Aorta (tissue), 5 donors: ENCODE results near the gene TFRC. TPM values are rescaled to one million over a fixed set of nuclear protein-coding genes. Genes with fewer than 3 reads are reported as not detected.
"Not testable (repeated sequence)": the region's sequence is repeated elsewhere in the genome, so short reads cannot be mapped to it uniquely, and the experiment has no call there.

Source experiments
- ATAC-seq: fragments of 200-7000 bp; cut with Tn5 transposase; one replicate; pipeline ENCODE4 v1.9.1; 2022; ENCODE audit warnings: moderate library complexity; ENCODE audit not compliant: low FRiP score
- DNase-seq, 2 donors: peaks; one replicate each; pipeline ENCODE4 v3.0.0-alpha.2; 2020
- H3K27ac ChIP-seq, 2 donors: one replicate each; pipeline ENCODE4 v1.5.1; 2013; ENCODE audit warnings: low read length in 2 of 2, mild to moderate bottlenecking in 2 of 2, moderate library complexity in 2 of 2, control low read depth in 1 of 2, inconsistent platforms in 1 of 2, low read depth in 1 of 2
- H3K27me3 ChIP-seq, 2 donors: one replicate each; pipeline ENCODE4 v1.6.1; 2013; ENCODE audit warnings: control low read depth in 1 of 2, low read length in 1 of 2, mild to moderate bottlenecking in 1 of 2, moderate library complexity in 1 of 2; ENCODE audit not compliant: insufficient read depth in 2 of 2, control insufficient read depth in 1 of 2
- H3K36me3 ChIP-seq, 2 donors: one replicate each; pipeline ENCODE4 v1.6.1; 2013; ENCODE audit warnings: control low read depth in 1 of 2, low read length in 1 of 2, mild to moderate bottlenecking in 1 of 2; ENCODE audit not compliant: insufficient read depth in 2 of 2, control insufficient read depth in 1 of 2
- H3K4me1 ChIP-seq, 2 donors: one replicate each; pipeline ENCODE4 v1.6.1; 2013; ENCODE audit warnings: low read length in 2 of 2, control low read depth in 1 of 2, mild to moderate bottlenecking in 1 of 2, moderate library complexity in 1 of 2; ENCODE audit not compliant: insufficient read depth in 2 of 2, control insufficient read depth in 1 of 2
- H3K4me3 ChIP-seq, 2 donors: one replicate each; pipeline ENCODE4 v1.5.1; 2013; ENCODE audit warnings: low read length in 2 of 2, control low read depth in 1 of 2, mild to moderate bottlenecking in 1 of 2
- H3K9me3 ChIP-seq: one replicate; pipeline ENCODE4 v1.6.1; 2013; ENCODE audit warnings: mild to moderate bottlenecking, low read length; ENCODE audit not compliant: control insufficient read depth
- WGBS, 2 donors: extraction: QIAGEN DNeasy Blood & Tissue Kit; methylation state at CpG; one replicate each; pipeline ENCODE4 v1.1.7; 2013; 5-methylcytosine and 5-hydroxymethylcytosine counted together
- intact Hi-C, 2 donors: fragments of 100-400 bp; cut with DNase I; formaldehyde crosslinking; loops; one replicate each; pipeline versions ENCODE4 v1.14.2 to v1.15.0; 2022
- polyA plus RNA-seq, 2 donors: library from polyadenylated mRNA; stranded (reverse); fragments of 200-250 nt; gene quantifications; one replicate each; pipeline ENCODE4 v1.2.3, GENCODE V29; 2013
- total RNA-seq, 2 donors: library from RNA; stranded (reverse); fragmentation: NEBNext Ultra II Directional; extraction: Animal tissue kit (Norgen Biotek cat#: 25700); gene quantifications; one replicate each; pipeline ENCODE4 v1.2.1, GENCODE V29; 2021
- donor health status: healthy with polysubstance abuse.
- donor health status: Bipolar disorder and iron deficiency.
- donor health status: DM: no; HTN: no; CAD: no.
- donor health status: DM: no; HTN: no; CAD: no.
- donor health status: DM: yes; HTN: yes; CAD: no.

The TFRC gene
- total and polyA plus RNA-seq, 4 donors: 19.5 to 141 (median 52.7) TPM

- DNase-seq (no peak), ATAC-seq (no peak)
- Histone ChIP-seq H3K4me1 (no peaks in the 10 kb centered on the region), H3K27me3 (no peaks in the 10 kb centered on the region), H3K27ac (no peak overlapping the region), H3K4me3 (no peak overlapping the region), H3K36me3 (peaks cover 3 to 8% of the 10 kb centered on the region in 2 donors), H3K9me3 (no peaks in the 10 kb centered on the region)
- WGBS, 2 donors: 98 to 100% methylated on average over 1 of the region's 1 CpG
- intact Hi-C loops: loop anchor here (2.0 to 5.0 kb wide), 2 partner anchors 124 to 125 kb away; no protein-coding TSS in a partner anchor
Observed at GRCh38 chr3:196072313-196072712, 9.6 kb downstream of the TFRC start.

- H3K4me3 ChIP-seq, H3K27me3 ChIP-seq, intact Hi-C loops, ATAC-seq, H3K27ac ChIP-seq, H3K9me3 ChIP-seq, H3K4me1 ChIP-seq, DNase-seq, H3K36me3 ChIP-seq: not testable (repeated sequence)
- 94 to 100% methylated on average over 3 to 4 of the region's 4 CpGs for WGBS, 2 donors
Observed at GRCh38 chr3:196068812-196069211, 13.1 kb downstream of the TFRC start.

GRCh38 chr3:196067439-196067838 is 14.5 kb downstream of the TFRC start:
- DNase-seq (no peak), ATAC-seq (no peak)
- intact Hi-C loops: no loop called here
- H3K4me1 ChIP-seq: no peaks in the 10 kb centered on the region
- H3K4me3 ChIP-seq: no peak overlapping the region
- no peaks in the 10 kb centered on the region for H3K27me3 ChIP-seq
- H3K9me3 ChIP-seq: no peaks in the 10 kb centered on the region
- no peak overlapping the region for H3K27ac ChIP-seq
- WGBS, 2 donors: 92 to 95% methylated on average over 3 of the region's 3 CpGs
- peaks cover 6 to 7% of the 10 kb centered on the region in 2 donors for H3K36me3 ChIP-seq

- peaks cover 7% of the 10 kb centered on the region in 2 donors for H3K36me3 ChIP-seq
- no peaks in the 10 kb centered on the region for H3K4me1 ChIP-seq
- no peaks in the 10 kb centered on the region for H3K9me3 ChIP-seq
- 96% methylated on average over 1 of the region's 1 CpG for WGBS, 2 donors
- H3K27ac ChIP-seq: no peak overlapping the region
- ATAC-seq: no peak
- H3K27me3 ChIP-seq: no peaks in the 10 kb centered on the region
- no peak for DNase-seq
- no peak overlapping the region for H3K4me3 ChIP-seq
- intact Hi-C loops: no loop called here
Observed at GRCh38 chr3:196063971-196064370, 17.9 kb downstream of the TFRC start.

GRCh38 chr3:196063456-196063855 is 18.4 kb downstream of the TFRC start:
- Histone ChIP-seq H3K9me3 (no peaks in the 10 kb centered on the region), H3K27ac (no peak overlapping the region), H3K27me3 (no peaks in the 10 kb centered on the region), H3K36me3 (peaks cover 5 to 7% of the 10 kb centered on the region in 2 donors), H3K4me1 (no peaks in the 10 kb centered on the region), H3K4me3 (no peak overlapping the region)
- 88 to 91% methylated on average over 6 of the region's 6 CpGs for WGBS, 2 donors
- intact Hi-C loops: no loop called here
- ATAC-seq (no peak), DNase-seq (no peak)

- Histone ChIP-seq H3K36me3 (peaks cover 5 to 7% of the 10 kb centered on the region in 2 donors), H3K4me1 (no peaks in the 10 kb centered on the region), H3K27me3 (no peaks in the 10 kb centered on the region), H3K9me3 (no peaks in the 10 kb centered on the region), H3K27ac (no peak overlapping the region), H3K4me3 (no peak overlapping the region)
- intact Hi-C loops: no loop called here
- no peak for ATAC-seq
- no peak for DNase-seq
Observed at GRCh38 chr3:196063049-196063448, 18.8 kb downstream of the TFRC start.

- Histone ChIP-seq H3K4me1 (no peaks in the 10 kb centered on the region), H3K36me3 (peaks cover 6 to 9% of the 10 kb centered on the region in 2 donors), H3K27me3 (no peaks in the 10 kb centered on the region), H3K4me3 (no peak overlapping the region), H3K27ac (no peak overlapping the region), H3K9me3 (no peaks in the 10 kb centered on the region)
- 98 to 100% methylated on average over 1 of the region's 1 CpG for WGBS, 2 donors
- no peak for DNase-seq
- intact Hi-C loops: no loop called here
- ATAC-seq: no peak
Observed at GRCh38 chr3:196060834-196061233, 21.1 kb downstream of the TFRC start.

- H3K4me3 ChIP-seq: no peak overlapping the region
- intact Hi-C loops: no loop called here
- DNase-seq (no peak), ATAC-seq (no peak)
- H3K36me3 ChIP-seq: peaks cover 6 to 12% of the 10 kb centered on the region in 2 donors
- H3K4me1 ChIP-seq: no peaks in the 10 kb centered on the region
- H3K27me3 ChIP-seq: no peaks in the 10 kb centered on the region
- 76% methylated on average over 3 of the region's 3 CpGs for WGBS, 2 donors
- no peaks in the 10 kb centered on the region for H3K9me3 ChIP-seq
- no peak overlapping the region for H3K27ac ChIP-seq
Observed at GRCh38 chr3:196057760-196058331, 24.0 kb downstream of the TFRC start.

- H3K36me3 ChIP-seq, H3K9me3 ChIP-seq, DNase-seq, H3K4me1 ChIP-seq, H3K27me3 ChIP-seq, H3K4me3 ChIP-seq, ATAC-seq, intact Hi-C loops, H3K27ac ChIP-seq: not testable (repeated sequence)
- WGBS, 2 donors: 96 to 99% methylated on average over 6 of the region's 6 CpGs
Observed at GRCh38 chr3:196056371-196056770, 25.5 kb downstream of the TFRC start.
